Liver (tissue), 9 donors: ENCODE results near the gene TM9SF3. TPM values are rescaled to one million over a fixed set of nuclear protein-coding genes. Genes with fewer than 3 reads are reported as not detected.

Experiments
- DNase-seq: peaks from one replicate; pipeline ENCODE4 v3.0.0-alpha.2; 2017; ENCODE audit warnings: low spot score
- H3K27ac ChIP-seq, 2 donors: one replicate each; pipeline ENCODE4 v1.7.0; 2013; ENCODE audit warnings: inconsistent platforms in 2 of 2, low read length in 2 of 2, control low read depth in 1 of 2, low read depth in 1 of 2, mild to moderate bottlenecking in 1 of 2
- H3K27me3 ChIP-seq, 4 donors: one replicate each; pipeline versions ENCODE4 v1.6.1 to v1.7.0; 2013; ENCODE audit warnings: low read length in 3 of 4, inconsistent platforms in 1 of 4, mild to moderate bottlenecking in 1 of 4, moderate library complexity in 1 of 4; ENCODE audit not compliant: control insufficient read depth in 4 of 4, insufficient read depth in 4 of 4
- H3K36me3 ChIP-seq, 4 donors: one replicate each; pipeline versions ENCODE4 v1.6.1 to v1.7.0; 2013; ENCODE audit warnings: low read length in 3 of 4, mild to moderate bottlenecking in 3 of 4, low read depth in 1 of 4, moderate library complexity in 1 of 4; ENCODE audit not compliant: control insufficient read depth in 4 of 4, insufficient read depth in 3 of 4
- H3K4me1 ChIP-seq, 4 donors: one replicate each; pipeline versions ENCODE4 v1.6.1 to v1.7.0; 2013; ENCODE audit warnings: low read length in 3 of 4, mild to moderate bottlenecking in 3 of 4, moderate library complexity in 1 of 4; ENCODE audit not compliant: control insufficient read depth in 4 of 4, insufficient read depth in 4 of 4
- H3K4me3 ChIP-seq, 3 donors: one replicate each; pipeline versions ENCODE4 v1.6.1 to v1.7.0; 2013; ENCODE audit warnings: low read length in 3 of 3, control low read depth in 1 of 3, low read depth in 1 of 3, mild to moderate bottlenecking in 1 of 3
- H3K9ac ChIP-seq, 2 donors: one replicate each; pipeline ENCODE4 v1.7.0; 2013; ENCODE audit warnings: low read length in 2 of 2, mild to moderate bottlenecking in 2 of 2, moderate library complexity in 2 of 2, control low read depth in 1 of 2, low read depth in 1 of 2
- H3K9me3 ChIP-seq, 4 donors: one replicate each; pipeline versions ENCODE4 v1.6.1 to v1.7.0; 2013; ENCODE audit warnings: low read length in 3 of 4; ENCODE audit not compliant: control insufficient read depth in 4 of 4
- EGR1 ChIP-seq, 2 donors: IDR thresholded peaks; 2 replicates each; pipeline ENCODE4 v1.6.1; 2016 to 2018; ENCODE audit warnings: antibody characterized with exemption in 2 of 2, low read depth in 2 of 2
- FOXA1 ChIP-seq: IDR thresholded peaks from 2 replicates; pipeline ENCODE4 v1.6.1; 2016; ENCODE audit warnings: antibody characterized with exemption
- FOXA2 ChIP-seq: IDR thresholded peaks from 2 replicates; pipeline ENCODE4 v1.6.1; 2016; ENCODE audit warnings: antibody characterized with exemption
- HNF4A ChIP-seq, 2 donors: conservative IDR thresholded peaks; 2 replicates each; pipeline ENCODE4 v1.6.1; 2016; ENCODE audit warnings: antibody characterized with exemption in 2 of 2, mild to moderate bottlenecking in 2 of 2
- HNF4G ChIP-seq: IDR thresholded peaks from 2 replicates; pipeline ENCODE4 v1.6.1; 2016; ENCODE audit warnings: antibody characterized with exemption
- JUND ChIP-seq, 2 donors: IDR thresholded peaks; 2 replicates each; pipeline ENCODE4 v1.6.1; 2016; ENCODE audit warnings: antibody characterized with exemption in 2 of 2
- NR2F2 ChIP-seq: IDR thresholded peaks from 2 replicates; pipeline ENCODE4 v1.6.1; 2016; ENCODE audit warnings: antibody characterized with exemption
- RAD21 ChIP-seq, 2 donors: IDR thresholded peaks; 2 replicates each; pipeline ENCODE4 v1.6.1; 2016; ENCODE audit warnings: antibody characterized with exemption in 2 of 2, mild to moderate bottlenecking in 2 of 2
- RXRA ChIP-seq, 2 donors: IDR thresholded peaks; 2 replicates each; pipeline ENCODE4 v1.6.1; 2017 to 2018; ENCODE audit warnings: antibody characterized with exemption in 2 of 2, mild to moderate bottlenecking in 1 of 2
- SP1 ChIP-seq: IDR thresholded peaks from 2 replicates; pipeline ENCODE4 v1.6.1; 2018; ENCODE audit warnings: antibody characterized with exemption, mild to moderate bottlenecking
- TAF1 ChIP-seq: conservative IDR thresholded peaks from 2 replicates; pipeline ENCODE4 v1.6.1; 2016; ENCODE audit warnings: antibody characterized with exemption, mild to moderate bottlenecking
- YY1 ChIP-seq: IDR thresholded peaks from 2 replicates; pipeline ENCODE4 v1.6.1; 2016; ENCODE audit warnings: antibody characterized with exemption, mild to moderate bottlenecking
- WGBS: extraction: QIAGEN DNeasy Blood & Tissue Kit; methylation state at CpG from one replicate; pipeline ENCODE4 v1.1.7; 2013; 5-methylcytosine and 5-hydroxymethylcytosine counted together
- polyA plus RNA-seq, 2 donors: library from polyadenylated mRNA; stranded (reverse) in 1 of 2; unstranded in 1 of 2; fragments of 200-250 nt in 1 of 2; fragments of >200 nt in 1 of 2; fragmentation: Nextera tagmentation in 1 of 2; extraction: Ambion mirVana in 1 of 2; gene quantifications; one replicate each; pipeline versions ENCODE4 v1.2.1 to v1.2.3, GENCODE V29; 2013 to 2015
- total RNA-seq, 2 donors: library from RNA; depleted of rRNA; stranded (reverse); fragments of >200 nt; gene quantifications; one replicate each; pipeline ENCODE4 v1.2.3, GENCODE V29; 2014
- TF ChIP-seq, protein P1 (sequence below): IDR thresholded peaks from 2 replicates; pipeline ENCODE4 v1.6.1; 2016; ENCODE audit warnings: antibody characterized with exemption, mild to moderate bottlenecking
- TF ChIP-seq, protein P2 (sequence below): IDR thresholded peaks from 2 replicates; pipeline ENCODE4 v1.6.1; 2016; ENCODE audit warnings: antibody characterized with exemption
- TF ChIP-seq, protein P3 (sequence below): IDR thresholded peaks from 2 replicates; pipeline ENCODE4 v1.6.1; 2016; ENCODE audit warnings: antibody characterized with exemption
- TF ChIP-seq, protein P4 (sequence below): IDR thresholded peaks from 2 replicates; pipeline ENCODE4 v1.6.1; 2016; ENCODE audit warnings: antibody characterized with exemption
- TF ChIP-seq, protein P5 (sequence below): fragments of 150-350 bp; IDR thresholded peaks from 2 replicates; pipeline ENCODE4 v1.5.1; 2017; ENCODE audit warnings: improper control_type of control experiment, low read depth, low read length; ENCODE audit not compliant: missing input control
- donor health status: healthy.
- donor health status: healthy.
- donor health status: healthy.
- donor health status: healthy.
- donor health status: healthy.

Gene TM9SF3
- total and polyA plus RNA-seq, 4 donors: 20.5 to 115 (median 55.4) TPM

DNA sequence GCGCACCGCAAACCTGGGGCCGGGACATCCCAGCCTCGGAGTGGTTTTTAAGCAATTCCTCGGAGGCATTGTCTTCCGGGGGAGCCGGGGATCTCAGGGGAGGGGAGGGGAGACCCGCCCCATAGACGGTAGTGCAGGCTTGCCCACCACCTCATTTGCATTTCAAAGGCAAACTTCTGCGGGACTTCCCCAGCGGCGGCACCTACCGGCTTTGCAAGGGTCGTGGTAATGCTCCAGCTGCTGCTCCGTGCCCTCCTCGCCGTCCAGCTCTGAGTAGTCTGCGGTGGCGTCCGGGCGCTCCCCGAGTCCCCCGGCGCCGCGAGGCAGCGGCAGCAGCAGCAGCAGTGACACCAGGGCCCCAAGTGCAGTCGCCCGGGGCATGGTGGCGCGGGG lies 73.5 kb downstream of the TM9SF3 start:
- no peak for DNase-seq
- no peaks in the 10 kb centered on the region for H3K27me3 ChIP-seq
- H3K4me3 ChIP-seq: peak overlapping the region in 2 of 3 donors; percentile 3 to 50
- no peak overlapping the region for H3K27ac ChIP-seq
- H3K9ac ChIP-seq: no peak overlapping the region
- peaks cover 17 to 24% (median 19%) of the 10 kb centered on the region in 4 donors for H3K4me1 ChIP-seq
- WGBS: 2% methylated on average over 31 of the region's 31 CpGs
- no peaks in the 10 kb centered on the region for H3K9me3 ChIP-seq
- TF ChIP-seq RXRA (IDR thresholded peaks at IDR 0.05) (no peak), TAF1 (no peak), HNF4A (conservative IDR thresholded peaks at IDR 0.05) (no peak), EGR1 (IDR thresholded peaks at IDR 0.05; ENCODE audit: low read depth in 2 of 2) (no peak), JUND (IDR thresholded peaks at IDR 0.05) (no peak), RAD21 (IDR thresholded peaks at IDR 0.05) (no peak), FOXA1 (no peak), YY1 (no peak), SP1 (no peak), FOXA2 (no peak), HNF4G (no peak), NR2F2 (no peak)
- TF ChIP-seq, protein P1, sequence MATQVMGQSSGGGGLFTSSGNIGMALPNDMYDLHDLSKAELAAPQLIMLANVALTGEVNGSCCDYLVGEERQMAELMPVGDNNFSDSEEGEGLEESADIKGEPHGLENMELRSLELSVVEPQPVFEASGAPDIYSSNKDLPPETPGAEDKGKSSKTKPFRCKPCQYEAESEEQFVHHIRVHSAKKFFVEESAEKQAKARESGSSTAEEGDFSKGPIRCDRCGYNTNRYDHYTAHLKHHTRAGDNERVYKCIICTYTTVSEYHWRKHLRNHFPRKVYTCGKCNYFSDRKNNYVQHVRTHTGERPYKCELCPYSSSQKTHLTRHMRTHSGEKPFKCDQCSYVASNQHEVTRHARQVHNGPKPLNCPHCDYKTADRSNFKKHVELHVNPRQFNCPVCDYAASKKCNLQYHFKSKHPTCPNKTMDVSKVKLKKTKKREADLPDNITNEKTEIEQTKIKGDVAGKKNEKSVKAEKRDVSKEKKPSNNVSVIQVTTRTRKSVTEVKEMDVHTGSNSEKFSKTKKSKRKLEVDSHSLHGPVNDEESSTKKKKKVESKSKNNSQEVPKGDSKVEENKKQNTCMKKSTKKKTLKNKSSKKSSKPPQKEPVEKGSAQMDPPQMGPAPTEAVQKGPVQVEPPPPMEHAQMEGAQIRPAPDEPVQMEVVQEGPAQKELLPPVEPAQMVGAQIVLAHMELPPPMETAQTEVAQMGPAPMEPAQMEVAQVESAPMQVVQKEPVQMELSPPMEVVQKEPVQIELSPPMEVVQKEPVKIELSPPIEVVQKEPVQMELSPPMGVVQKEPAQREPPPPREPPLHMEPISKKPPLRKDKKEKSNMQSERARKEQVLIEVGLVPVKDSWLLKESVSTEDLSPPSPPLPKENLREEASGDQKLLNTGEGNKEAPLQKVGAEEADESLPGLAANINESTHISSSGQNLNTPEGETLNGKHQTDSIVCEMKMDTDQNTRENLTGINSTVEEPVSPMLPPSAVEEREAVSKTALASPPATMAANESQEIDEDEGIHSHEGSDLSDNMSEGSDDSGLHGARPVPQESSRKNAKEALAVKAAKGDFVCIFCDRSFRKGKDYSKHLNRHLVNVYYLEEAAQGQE: no peak
- TF ChIP-seq, protein P2, sequence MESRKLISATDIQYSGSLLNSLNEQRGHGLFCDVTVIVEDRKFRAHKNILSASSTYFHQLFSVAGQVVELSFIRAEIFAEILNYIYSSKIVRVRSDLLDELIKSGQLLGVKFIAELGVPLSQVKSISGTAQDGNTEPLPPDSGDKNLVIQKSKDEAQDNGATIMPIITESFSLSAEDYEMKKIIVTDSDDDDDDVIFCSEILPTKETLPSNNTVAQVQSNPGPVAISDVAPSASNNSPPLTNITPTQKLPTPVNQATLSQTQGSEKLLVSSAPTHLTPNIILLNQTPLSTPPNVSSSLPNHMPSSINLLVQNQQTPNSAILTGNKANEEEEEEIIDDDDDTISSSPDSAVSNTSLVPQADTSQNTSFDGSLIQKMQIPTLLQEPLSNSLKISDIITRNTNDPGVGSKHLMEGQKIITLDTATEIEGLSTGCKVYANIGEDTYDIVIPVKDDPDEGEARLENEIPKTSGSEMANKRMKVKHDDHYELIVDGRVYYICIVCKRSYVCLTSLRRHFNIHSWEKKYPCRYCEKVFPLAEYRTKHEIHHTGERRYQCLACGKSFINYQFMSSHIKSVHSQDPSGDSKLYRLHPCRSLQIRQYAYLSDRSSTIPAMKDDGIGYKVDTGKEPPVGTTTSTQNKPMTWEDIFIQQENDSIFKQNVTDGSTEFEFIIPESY: no peak
- TF ChIP-seq, protein P3, sequence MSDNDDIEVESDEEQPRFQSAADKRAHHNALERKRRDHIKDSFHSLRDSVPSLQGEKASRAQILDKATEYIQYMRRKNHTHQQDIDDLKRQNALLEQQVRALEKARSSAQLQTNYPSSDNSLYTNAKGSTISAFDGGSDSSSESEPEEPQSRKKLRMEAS: no peak
- TF ChIP-seq, protein P4, sequence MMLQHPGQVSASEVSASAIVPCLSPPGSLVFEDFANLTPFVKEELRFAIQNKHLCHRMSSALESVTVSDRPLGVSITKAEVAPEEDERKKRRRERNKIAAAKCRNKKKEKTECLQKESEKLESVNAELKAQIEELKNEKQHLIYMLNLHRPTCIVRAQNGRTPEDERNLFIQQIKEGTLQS: no peak
- TF ChIP-seq, protein P5, sequence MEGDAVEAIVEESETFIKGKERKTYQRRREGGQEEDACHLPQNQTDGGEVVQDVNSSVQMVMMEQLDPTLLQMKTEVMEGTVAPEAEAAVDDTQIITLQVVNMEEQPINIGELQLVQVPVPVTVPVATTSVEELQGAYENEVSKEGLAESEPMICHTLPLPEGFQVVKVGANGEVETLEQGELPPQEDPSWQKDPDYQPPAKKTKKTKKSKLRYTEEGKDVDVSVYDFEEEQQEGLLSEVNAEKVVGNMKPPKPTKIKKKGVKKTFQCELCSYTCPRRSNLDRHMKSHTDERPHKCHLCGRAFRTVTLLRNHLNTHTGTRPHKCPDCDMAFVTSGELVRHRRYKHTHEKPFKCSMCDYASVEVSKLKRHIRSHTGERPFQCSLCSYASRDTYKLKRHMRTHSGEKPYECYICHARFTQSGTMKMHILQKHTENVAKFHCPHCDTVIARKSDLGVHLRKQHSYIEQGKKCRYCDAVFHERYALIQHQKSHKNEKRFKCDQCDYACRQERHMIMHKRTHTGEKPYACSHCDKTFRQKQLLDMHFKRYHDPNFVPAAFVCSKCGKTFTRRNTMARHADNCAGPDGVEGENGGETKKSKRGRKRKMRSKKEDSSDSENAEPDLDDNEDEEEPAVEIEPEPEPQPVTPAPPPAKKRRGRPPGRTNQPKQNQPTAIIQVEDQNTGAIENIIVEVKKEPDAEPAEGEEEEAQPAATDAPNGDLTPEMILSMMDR: no peak
- H3K36me3 ChIP-seq: no peaks in the 10 kb centered on the region
